Measurements from ENCODE around the gene CYP19A1.

Gene CYP19A1

DNA sequence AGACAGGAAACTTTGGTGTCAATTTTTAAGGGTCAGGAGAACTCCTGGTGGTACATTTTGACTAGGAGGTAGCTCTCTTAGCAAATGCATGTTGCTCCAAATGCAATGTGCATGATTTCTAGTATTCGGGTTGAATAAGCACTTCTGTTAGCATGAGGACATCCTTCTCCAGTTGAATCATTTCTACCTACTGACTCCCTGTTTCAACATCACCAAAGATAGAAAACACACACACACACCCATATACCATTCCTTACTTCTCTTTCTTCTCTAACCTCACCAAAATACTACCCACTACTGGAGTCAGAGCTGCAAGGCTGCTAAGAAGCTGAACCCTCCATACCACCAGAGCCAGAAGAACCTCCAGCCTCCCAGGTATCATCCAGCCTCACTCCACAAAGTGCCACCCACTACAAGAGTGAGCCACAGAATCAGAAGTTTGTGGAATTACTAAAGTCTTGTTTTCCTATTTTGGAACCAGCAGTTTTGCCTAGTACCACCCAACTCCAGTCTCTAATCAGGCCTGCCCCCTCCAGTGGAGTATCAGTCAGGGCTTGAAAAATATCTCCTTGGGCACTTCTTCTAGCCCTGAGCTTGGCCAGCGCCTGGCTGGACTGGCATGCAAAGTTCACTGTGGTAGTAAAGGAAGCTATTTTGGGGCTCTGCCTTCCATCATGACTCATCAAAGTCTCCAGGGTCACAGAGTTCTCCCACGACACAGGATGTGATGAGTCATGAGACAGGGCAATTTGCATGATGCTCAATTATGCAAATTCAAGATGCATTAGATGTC lies 110.3 kb downstream of the CYP19A1 start:
- Histone ChIP-seq H3K4me3 (no peak overlapping the region), H3K27ac (peak overlapping the region in 1 of 2 donors; percentile 56)
- no peak for DNase-seq (ENCODE audit: low spot score)
- TF ChIP-seq, protein P1, sequence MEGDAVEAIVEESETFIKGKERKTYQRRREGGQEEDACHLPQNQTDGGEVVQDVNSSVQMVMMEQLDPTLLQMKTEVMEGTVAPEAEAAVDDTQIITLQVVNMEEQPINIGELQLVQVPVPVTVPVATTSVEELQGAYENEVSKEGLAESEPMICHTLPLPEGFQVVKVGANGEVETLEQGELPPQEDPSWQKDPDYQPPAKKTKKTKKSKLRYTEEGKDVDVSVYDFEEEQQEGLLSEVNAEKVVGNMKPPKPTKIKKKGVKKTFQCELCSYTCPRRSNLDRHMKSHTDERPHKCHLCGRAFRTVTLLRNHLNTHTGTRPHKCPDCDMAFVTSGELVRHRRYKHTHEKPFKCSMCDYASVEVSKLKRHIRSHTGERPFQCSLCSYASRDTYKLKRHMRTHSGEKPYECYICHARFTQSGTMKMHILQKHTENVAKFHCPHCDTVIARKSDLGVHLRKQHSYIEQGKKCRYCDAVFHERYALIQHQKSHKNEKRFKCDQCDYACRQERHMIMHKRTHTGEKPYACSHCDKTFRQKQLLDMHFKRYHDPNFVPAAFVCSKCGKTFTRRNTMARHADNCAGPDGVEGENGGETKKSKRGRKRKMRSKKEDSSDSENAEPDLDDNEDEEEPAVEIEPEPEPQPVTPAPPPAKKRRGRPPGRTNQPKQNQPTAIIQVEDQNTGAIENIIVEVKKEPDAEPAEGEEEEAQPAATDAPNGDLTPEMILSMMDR (IDR thresholded peaks at IDR 0.05): no peak

DNA sequence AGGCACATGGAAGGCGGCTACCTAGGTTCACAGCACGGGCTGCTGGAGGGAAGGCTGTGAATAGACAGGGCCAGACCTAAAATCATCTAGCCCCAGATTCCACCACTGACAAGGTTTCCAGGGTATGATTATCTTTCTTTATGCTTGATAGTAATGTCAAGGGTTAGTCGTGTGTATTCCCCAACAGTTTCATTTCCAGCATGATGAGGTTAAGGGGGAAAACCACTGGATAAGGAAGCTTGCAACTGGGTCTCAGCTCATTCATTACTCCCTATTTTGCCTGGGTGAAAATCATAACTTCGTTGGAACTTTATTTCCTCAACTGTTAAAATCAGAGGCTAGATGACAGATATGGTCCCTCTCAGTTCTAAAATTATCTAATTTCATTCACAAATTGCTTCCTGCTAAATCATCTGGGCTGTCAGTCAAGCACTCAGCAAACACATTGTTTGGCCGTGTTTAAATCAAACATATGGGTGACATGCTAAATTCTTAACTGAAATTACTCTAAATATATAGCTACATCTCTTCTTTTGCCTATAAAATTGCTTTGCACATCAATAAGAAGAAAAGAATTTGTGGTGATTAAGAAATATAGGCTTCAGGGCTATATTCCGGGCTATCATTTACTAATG lies 111.7 kb downstream of the CYP19A1 start:
- Histone ChIP-seq H3K27ac (no peak overlapping the region), H3K4me3 (no peak overlapping the region)
- TF ChIP-seq, protein P1 (IDR thresholded peaks at IDR 0.05): no peak
- no peak for DNase-seq (ENCODE audit: low spot score)

DNA sequence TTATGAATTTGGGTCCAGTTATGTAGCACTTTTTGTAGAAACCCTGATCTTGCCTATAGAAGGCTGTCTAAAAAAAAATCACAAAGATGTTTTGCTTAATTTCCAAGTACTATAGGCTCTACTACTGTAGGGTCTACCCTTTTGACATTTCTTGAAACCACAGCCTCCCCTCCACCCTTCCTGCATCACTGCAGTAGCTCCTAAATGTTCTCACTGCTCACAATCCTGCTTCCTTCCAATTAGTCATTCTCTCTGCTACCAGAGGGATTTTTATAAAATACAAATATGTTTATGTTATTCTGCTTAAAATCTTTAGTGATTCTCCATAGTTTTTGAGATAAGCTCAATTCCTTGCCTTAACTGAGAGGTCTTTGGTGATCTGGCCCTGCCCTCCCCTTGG lies 114.0 kb downstream of the CYP19A1 start:
- TF ChIP-seq, protein P1 (IDR thresholded peaks at IDR 0.05): no peak
- H3K27ac ChIP-seq: peak overlapping the region in 1 of 2 donors; percentile 60

DNA sequence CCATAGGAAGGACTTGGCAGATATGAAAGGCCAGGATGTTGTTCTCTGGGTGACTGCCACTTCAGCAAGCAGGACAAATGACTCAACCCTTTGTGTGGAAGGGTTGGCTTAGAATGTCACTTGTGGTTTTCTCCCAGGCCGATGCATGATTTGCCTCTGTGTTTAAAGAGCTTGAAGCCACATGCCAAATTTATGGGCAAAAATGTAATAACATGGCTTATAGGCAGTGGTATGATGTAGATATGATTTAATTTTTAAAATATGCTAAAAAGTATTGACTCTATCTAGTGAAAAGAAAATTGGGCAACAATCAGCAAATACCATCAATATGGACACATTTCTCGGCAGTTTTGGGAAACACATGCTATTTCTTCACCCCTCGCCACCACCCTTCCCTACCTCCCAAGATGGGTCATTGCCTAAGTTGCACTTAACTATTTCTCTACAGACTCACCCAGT lies 114.6 kb downstream of the CYP19A1 start:
- TF ChIP-seq, protein P1 (IDR thresholded peaks at IDR 0.05): no peak
- H3K4me3 ChIP-seq: no peak overlapping the region

More for the DNA sequence above, 114.0 kb downstream of the CYP19A1 start:
- no peak overlapping the region for H3K4me3 ChIP-seq
- no peak for DNase-seq (ENCODE audit: low spot score)

DNA sequence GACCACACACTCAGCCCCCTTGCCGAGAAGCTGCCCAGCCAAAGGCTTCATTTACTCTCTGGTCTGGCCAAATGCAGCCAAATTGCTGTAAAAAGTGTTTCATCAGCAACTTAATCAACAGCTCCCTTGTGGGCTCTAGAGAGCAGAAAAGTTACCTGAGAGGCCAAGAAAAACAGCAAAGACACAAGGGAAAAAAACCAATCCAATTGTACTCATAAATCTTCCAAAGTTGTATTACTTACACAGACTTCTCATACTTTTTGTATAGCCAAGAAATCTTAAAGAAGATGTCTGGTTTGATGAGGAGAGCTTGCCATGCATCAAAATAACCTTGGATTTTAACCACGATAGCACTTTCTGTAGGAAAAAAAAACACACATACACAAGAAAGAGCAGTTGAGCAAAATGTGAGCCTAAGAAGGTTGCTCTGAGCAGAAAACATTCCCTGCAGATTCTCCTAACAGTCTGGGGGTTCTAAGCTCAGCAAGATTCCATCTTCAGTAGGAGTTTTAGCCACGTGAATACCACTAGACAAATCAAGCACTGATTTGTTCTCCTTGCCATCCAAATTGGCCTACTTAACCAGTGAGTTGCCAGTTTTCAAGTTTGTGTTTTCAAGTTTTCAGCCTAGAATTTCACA lies 120.0 kb downstream of the CYP19A1 start:
- Histone ChIP-seq H3K27ac (no peak overlapping the region), H3K4me3 (no peak overlapping the region)
- TF ChIP-seq, protein P1 (IDR thresholded peaks at IDR 0.05): no peak
- no peak for DNase-seq (ENCODE audit: low spot score)

More for the DNA sequence above, 114.6 kb downstream of the CYP19A1 start:
- peak overlapping the region in 1 of 2 donors; percentile 60 for H3K27ac ChIP-seq
- DNase-seq (ENCODE audit: low spot score): no peak

DNA sequence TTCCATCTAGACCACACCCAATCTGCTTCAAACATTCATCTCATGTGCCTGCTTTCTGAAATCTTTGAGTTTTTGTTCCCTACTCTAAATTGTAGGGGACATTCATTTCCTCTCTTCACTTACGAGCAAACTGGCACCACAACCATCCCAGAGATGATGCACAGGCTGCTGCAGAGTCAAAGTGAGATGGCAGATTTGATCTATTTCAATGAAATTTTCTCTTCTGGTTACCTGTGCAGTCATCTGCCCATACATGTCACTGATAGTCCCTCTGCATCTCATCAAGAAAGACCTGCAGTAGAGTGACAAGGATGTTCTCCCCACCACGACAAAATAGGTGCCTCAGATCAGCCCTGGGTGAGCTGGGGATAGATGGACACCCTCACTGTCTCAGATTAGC lies 125.5 kb downstream of the CYP19A1 start:
- Histone ChIP-seq H3K4me3 (no peak overlapping the region), H3K27ac (no peak overlapping the region)
- TF ChIP-seq, protein P1 (IDR thresholded peaks at IDR 0.05): no peak
- no peak for DNase-seq (ENCODE audit: low spot score)

Data from coronary artery (tissue), 2 donors.